ENCODE measurements around the gene SMCR8. TPM values are rescaled to one million over a fixed set of nuclear protein-coding genes. Genes with fewer than 3 reads are reported as not detected.
A peak's percentile ranks its signal among the peaks of the same experiment; 100 is the strongest.

Gene SMCR8
- total and polyA plus RNA-seq, 10 of the 15 experiments (the other 5 are each of a cell fraction or from before 2014, with no cell fraction given), result 0.52 to 16.4 (median 8.0) TPM

DNA sequence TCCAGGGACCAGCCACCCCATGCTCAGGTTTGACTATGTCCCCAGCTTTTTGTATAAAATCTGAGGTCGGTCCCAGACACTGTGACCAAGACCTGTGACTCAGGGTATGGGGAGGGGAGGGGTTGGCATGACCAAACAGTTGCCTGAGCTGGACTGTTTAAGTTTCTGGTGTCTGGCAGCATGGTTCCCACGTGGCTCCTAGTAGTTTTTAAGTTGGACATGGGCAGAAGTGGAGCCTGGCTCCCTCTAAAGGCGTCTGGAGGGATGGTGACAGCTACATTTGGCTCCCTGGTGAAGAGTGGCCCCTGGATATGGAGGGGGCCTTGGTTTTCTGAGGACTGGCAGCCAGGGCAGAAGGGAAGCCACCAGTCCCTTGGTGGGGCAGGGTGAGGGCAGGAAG, 7.9 kb downstream of the SMCR8 start:
- H3K9ac ChIP-seq (ENCODE audit: control insufficient read depth, insufficient read depth, low read length), result no peak overlapping the region
- H4K20me1 ChIP-seq (ENCODE audit: control insufficient read depth, insufficient read depth), result peaks cover 6% of the 10 kb centered on the region
- ChIA-PET SMC1A (ENCODE audit: uncharacterized antibody, unreplicated experiment) (no interaction called here), RAD21 (ENCODE audit: unreplicated experiment) (no interaction called here), POLR2A (no interaction called here), CTCF (interaction anchor here (1.2 kb wide), 2 partner anchors 11 to 103 kb away, joined by 3 to 4 read pairs; no protein-coding TSS in a partner anchor)
- peaks cover 2 to 17% of the 10 kb centered on the region in 2 experiments; a peak in 3 of 4 replicates for H3K36me3 ChIP-seq (ENCODE audit: control insufficient read depth in 2 of 2, insufficient read depth in 2 of 2, low read length in 1 of 2)
- intact Hi-C loops (cut with micrococcal nuclease; ENCODE audit: unreplicated experiment) (no loop called here), in situ Hi-C loops (cut with MboI) (no loop called here)
- peaks cover 3% of the 10 kb centered on the region; the same call in 2 of the 3 replicates for H3K9me3 ChIP-seq (replicated peaks; ENCODE audit: control insufficient read depth, insufficient read depth, low read length)
- DNase-seq (ENCODE audit: low read depth, low spot score) (no peak), ATAC-seq (no peak), FAIRE-seq (no peak)
- BruUV-seq (replicated peaks), result no TSS peak
- TF ChIP-seq, protein P1, sequence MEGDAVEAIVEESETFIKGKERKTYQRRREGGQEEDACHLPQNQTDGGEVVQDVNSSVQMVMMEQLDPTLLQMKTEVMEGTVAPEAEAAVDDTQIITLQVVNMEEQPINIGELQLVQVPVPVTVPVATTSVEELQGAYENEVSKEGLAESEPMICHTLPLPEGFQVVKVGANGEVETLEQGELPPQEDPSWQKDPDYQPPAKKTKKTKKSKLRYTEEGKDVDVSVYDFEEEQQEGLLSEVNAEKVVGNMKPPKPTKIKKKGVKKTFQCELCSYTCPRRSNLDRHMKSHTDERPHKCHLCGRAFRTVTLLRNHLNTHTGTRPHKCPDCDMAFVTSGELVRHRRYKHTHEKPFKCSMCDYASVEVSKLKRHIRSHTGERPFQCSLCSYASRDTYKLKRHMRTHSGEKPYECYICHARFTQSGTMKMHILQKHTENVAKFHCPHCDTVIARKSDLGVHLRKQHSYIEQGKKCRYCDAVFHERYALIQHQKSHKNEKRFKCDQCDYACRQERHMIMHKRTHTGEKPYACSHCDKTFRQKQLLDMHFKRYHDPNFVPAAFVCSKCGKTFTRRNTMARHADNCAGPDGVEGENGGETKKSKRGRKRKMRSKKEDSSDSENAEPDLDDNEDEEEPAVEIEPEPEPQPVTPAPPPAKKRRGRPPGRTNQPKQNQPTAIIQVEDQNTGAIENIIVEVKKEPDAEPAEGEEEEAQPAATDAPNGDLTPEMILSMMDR (IDR thresholded peaks at IDR 0.05 in 2 of 3, conservative IDR thresholded peaks at IDR 0.05 in 1 of 3; ENCODE audit: control insufficient read depth in 2 of 3, extremely low read depth in 1 of 3, insufficient read depth in 1 of 3, low read depth in 3 of 3, low read length in 3 of 3), result peak in 2 of 3 experiments; percentile 3 to 25; a peak in 2 of 6 replicates
- TF ChIP-seq EGR1 (IDR thresholded peaks at IDR 0.05; ENCODE audit: borderline replicate concordance in 1 of 2, low read depth in 2 of 2, low read length in 2 of 2), result no peak
- H2AFZ ChIP-seq (ENCODE audit: control insufficient read depth, low read depth, low read length), result no peak overlapping the region
- H3K4me3 ChIP-seq, result no peak overlapping the region
- H3K79me2 ChIP-seq (ENCODE audit: control insufficient read depth, insufficient read depth, low read length), result peaks cover 12% of the 10 kb centered on the region
- 69% methylated on average over 3 of the region's 3 CpGs for WGBS (ENCODE audit: insufficient coverage, insufficient replicate concordance, low lambda C conversion rate, missing lambda C conversion rate)
- no peaks in the 10 kb centered on the region for H3K27me3 ChIP-seq (replicated peaks in 1 of 2; ENCODE audit: control insufficient read depth in 2 of 2, insufficient read depth in 2 of 2, low read length in 1 of 2)
- H3K27ac ChIP-seq (ENCODE audit: control insufficient read depth, insufficient read depth), result no peak overlapping the region
- peaks cover 30% of the 10 kb centered on the region for H3K4me1 ChIP-seq (ENCODE audit: control insufficient read depth, insufficient read depth, low read length)
- H3K4me2 ChIP-seq (ENCODE audit: control insufficient read depth, insufficient read depth), result no peak overlapping the region

DNA sequence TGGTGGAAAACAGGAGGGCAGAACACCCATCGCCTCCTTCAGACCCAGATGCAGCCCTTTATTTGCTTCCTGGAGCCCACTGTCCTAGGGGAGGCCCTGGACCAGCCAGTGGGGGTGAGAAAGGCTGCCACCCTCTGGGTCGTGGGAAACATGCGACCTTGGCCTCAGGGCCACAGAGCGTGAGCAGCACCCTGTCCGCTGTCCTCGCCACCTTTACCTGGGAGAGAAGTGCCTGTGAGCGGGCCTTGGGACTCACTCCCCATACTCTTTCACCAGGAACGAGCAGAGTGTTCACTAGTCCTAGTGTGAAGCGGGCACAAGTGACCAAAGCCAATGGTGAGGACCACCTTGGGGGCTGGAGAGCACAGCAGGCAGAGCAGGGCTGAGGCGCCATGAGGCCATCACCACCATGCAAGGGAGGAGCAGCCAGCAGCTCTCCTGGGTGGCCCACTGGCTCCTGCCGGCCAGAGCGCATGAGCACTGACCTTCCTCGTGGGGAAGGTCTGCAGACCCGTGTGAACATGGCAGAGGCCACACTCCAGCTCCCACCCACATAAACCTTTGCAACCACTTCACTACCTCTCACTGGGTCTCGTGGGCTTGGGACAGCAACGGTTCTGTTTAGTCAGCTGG, 8.5 kb downstream of the SMCR8 start:
- intact Hi-C loops (cut with micrococcal nuclease; ENCODE audit: unreplicated experiment), result no loop called here
- ChIA-PET CTCF (interaction anchor here (1.2 kb wide), 2 partner anchors 12 to 104 kb away, joined by 3 to 4 read pairs; no protein-coding TSS in a partner anchor), SMC1A (ENCODE audit: uncharacterized antibody, unreplicated experiment) (no interaction called here), POLR2A (no interaction called here), RAD21 (ENCODE audit: unreplicated experiment) (no interaction called here)
- WGBS (ENCODE audit: insufficient coverage, insufficient replicate concordance, low lambda C conversion rate, missing lambda C conversion rate), result 81% methylated on average over 16 of the region's 16 CpGs
- H3K9me3 ChIP-seq (replicated peaks; ENCODE audit: control insufficient read depth, insufficient read depth, low read length), result peaks cover 3% of the 10 kb centered on the region; the same call in 2 of the 3 replicates
- no peak overlapping the region for H3K4me2 ChIP-seq (ENCODE audit: control insufficient read depth, insufficient read depth)
- no TSS peak for BruUV-seq (replicated peaks)
- peaks cover 6% of the 10 kb centered on the region for H4K20me1 ChIP-seq (ENCODE audit: control insufficient read depth, insufficient read depth)
- H2AFZ ChIP-seq (ENCODE audit: control insufficient read depth, low read depth, low read length), result no peak overlapping the region
- no peak overlapping the region for H3K27ac ChIP-seq (ENCODE audit: control insufficient read depth, insufficient read depth)
- TF ChIP-seq RUNX3 (IDR thresholded peaks at IDR 0.05; ENCODE audit: low read length), result no peak
- no peak for TF ChIP-seq CEBPB (IDR thresholded peaks at IDR 0.05; ENCODE audit: borderline replicate concordance in 1 of 2, low read depth in 2 of 2, low read length in 2 of 2)
- no peak for TF ChIP-seq KLF5 (IDR thresholded peaks at IDR 0.05; ENCODE audit: partially characterized antibody)
- no peaks in the 10 kb centered on the region for H3K27me3 ChIP-seq (replicated peaks in 1 of 2; ENCODE audit: control insufficient read depth in 2 of 2, insufficient read depth in 2 of 2, low read length in 1 of 2)
- in situ Hi-C loops (cut with MboI), result no loop called here
- H3K4me1 ChIP-seq (ENCODE audit: control insufficient read depth, insufficient read depth, low read length), result peaks cover 28% of the 10 kb centered on the region
- peaks cover 2 to 21% of the 10 kb centered on the region in 2 experiments; a peak in 3 of 4 replicates for H3K36me3 ChIP-seq (ENCODE audit: control insufficient read depth in 2 of 2, insufficient read depth in 2 of 2, low read length in 1 of 2)
- peaks cover 9% of the 10 kb centered on the region for H3K79me2 ChIP-seq (ENCODE audit: control insufficient read depth, insufficient read depth, low read length)
- H3K9ac ChIP-seq (ENCODE audit: control insufficient read depth, insufficient read depth, low read length), result no peak overlapping the region
- DNase-seq (ENCODE audit: low read depth, low spot score), result no peak
- H3K4me3 ChIP-seq, result no peak overlapping the region
- FAIRE-seq, result no peak
- ATAC-seq, result no peak
